GM18498 (cell line): ENCODE results near the gene ZFYVE28.
"Not testable (repeated sequence)": the region's sequence is repeated elsewhere in the genome, so short reads cannot be mapped to it uniquely, and the experiment has no call there.

Experiments
- ATAC-seq: cut with Tn5 transposase; IDR thresholded peaks from one replicate; pipeline ENCODE4 v1.9.1; 2021; ENCODE audit warnings: mild to moderate bottlenecking, moderate library complexity; ENCODE audit not compliant: unreplicated experiment

ZFYVE28 gene

GRCh38 chr4:2231082-2231481, 187.4 kb downstream of the ZFYVE28 start:
- no peak for ATAC-seq

GRCh38 chr4:2226261-2226660, 192.2 kb downstream of the ZFYVE28 start:
- no peak for ATAC-seq

GRCh38 chr4:2222838-2223237, 195.6 kb downstream of the ZFYVE28 start:
- no peak for ATAC-seq

DNA sequence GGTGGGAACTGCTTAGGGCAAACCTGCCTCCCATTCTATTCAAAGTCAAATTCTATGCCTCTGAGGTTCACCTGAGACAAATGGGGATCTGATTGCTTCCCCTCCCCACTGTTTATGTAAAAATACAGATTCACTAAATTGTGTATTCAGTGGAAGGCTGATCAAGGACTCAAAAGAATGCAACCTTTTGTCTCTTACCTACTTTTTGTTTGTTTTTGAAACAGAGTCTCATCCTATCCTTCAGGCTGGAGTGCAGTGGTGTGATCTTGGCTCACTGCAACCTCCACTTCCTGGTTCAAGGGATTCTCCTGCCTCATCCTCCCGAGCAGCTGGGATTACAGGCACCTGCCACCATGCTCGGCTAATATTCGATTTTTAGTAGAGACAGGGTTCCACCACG, 197.1 kb downstream of the ZFYVE28 start:
- not testable (repeated sequence) for ATAC-seq

DNA sequence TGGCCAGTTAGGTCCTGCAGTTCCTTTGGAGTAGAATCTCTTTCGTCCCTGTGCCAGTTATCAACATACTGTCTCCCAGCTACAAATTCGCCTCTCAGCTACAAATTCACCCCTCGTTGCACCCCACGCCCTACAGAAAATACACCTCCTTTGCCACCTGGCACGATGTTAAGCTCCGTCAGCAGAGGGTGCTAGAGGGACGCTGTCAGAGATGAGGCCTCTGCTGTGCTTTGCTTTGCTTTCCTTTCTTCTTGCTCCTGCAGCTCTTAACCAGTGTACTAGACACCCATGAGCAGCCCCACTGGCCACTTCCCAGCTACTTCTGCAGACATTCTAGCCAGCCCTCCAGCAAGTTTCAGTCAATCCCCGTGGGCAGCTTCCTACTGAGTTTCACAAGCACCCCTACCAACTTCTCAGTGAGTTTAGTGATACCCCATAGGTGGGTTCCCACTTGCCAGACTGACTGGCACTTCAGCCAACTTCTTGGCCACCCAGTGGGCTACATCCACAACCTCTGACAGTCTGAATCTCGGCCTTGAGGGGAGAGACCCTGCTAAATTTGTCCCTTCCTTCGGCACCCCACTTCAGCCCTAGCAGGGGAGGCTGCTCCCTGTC, 198.3 kb downstream of the ZFYVE28 start:
- ATAC-seq: peak; percentile 71
